Liver (tissue), 9 donors: Measurements from ENCODE around the gene NPY5R. TPM values are rescaled to one million over a fixed set of nuclear protein-coding genes. Genes with fewer than 3 reads are reported as not detected.

Experiments used
- DNase-seq: peaks from one replicate; pipeline ENCODE4 v3.0.0-alpha.2; 2017; ENCODE audit warnings: low spot score
- H3K27ac ChIP-seq, 2 donors: one replicate each; pipeline ENCODE4 v1.7.0; 2013; ENCODE audit warnings: inconsistent platforms in 2 of 2, low read length in 2 of 2, control low read depth in 1 of 2, low read depth in 1 of 2, mild to moderate bottlenecking in 1 of 2
- H3K27me3 ChIP-seq, 4 donors: one replicate each; pipeline versions ENCODE4 v1.6.1 to v1.7.0; 2013; ENCODE audit warnings: low read length in 3 of 4, inconsistent platforms in 1 of 4, mild to moderate bottlenecking in 1 of 4, moderate library complexity in 1 of 4; ENCODE audit not compliant: control insufficient read depth in 4 of 4, insufficient read depth in 4 of 4
- H3K36me3 ChIP-seq, 4 donors: one replicate each; pipeline versions ENCODE4 v1.6.1 to v1.7.0; 2013; ENCODE audit warnings: low read length in 3 of 4, mild to moderate bottlenecking in 3 of 4, low read depth in 1 of 4, moderate library complexity in 1 of 4; ENCODE audit not compliant: control insufficient read depth in 4 of 4, insufficient read depth in 3 of 4
- H3K4me1 ChIP-seq, 4 donors: one replicate each; pipeline versions ENCODE4 v1.6.1 to v1.7.0; 2013; ENCODE audit warnings: low read length in 3 of 4, mild to moderate bottlenecking in 3 of 4, moderate library complexity in 1 of 4; ENCODE audit not compliant: control insufficient read depth in 4 of 4, insufficient read depth in 4 of 4
- H3K4me3 ChIP-seq, 3 donors: one replicate each; pipeline versions ENCODE4 v1.6.1 to v1.7.0; 2013; ENCODE audit warnings: low read length in 3 of 3, control low read depth in 1 of 3, low read depth in 1 of 3, mild to moderate bottlenecking in 1 of 3
- H3K9ac ChIP-seq, 2 donors: one replicate each; pipeline ENCODE4 v1.7.0; 2013; ENCODE audit warnings: low read length in 2 of 2, mild to moderate bottlenecking in 2 of 2, moderate library complexity in 2 of 2, control low read depth in 1 of 2, low read depth in 1 of 2
- H3K9me3 ChIP-seq, 4 donors: one replicate each; pipeline versions ENCODE4 v1.6.1 to v1.7.0; 2013; ENCODE audit warnings: low read length in 3 of 4; ENCODE audit not compliant: control insufficient read depth in 4 of 4
- EGR1 ChIP-seq, 2 donors: IDR thresholded peaks; 2 replicates each; pipeline ENCODE4 v1.6.1; 2016 to 2018; ENCODE audit warnings: antibody characterized with exemption in 2 of 2, low read depth in 2 of 2
- FOXA1 ChIP-seq: IDR thresholded peaks from 2 replicates; pipeline ENCODE4 v1.6.1; 2016; ENCODE audit warnings: antibody characterized with exemption
- FOXA2 ChIP-seq: IDR thresholded peaks from 2 replicates; pipeline ENCODE4 v1.6.1; 2016; ENCODE audit warnings: antibody characterized with exemption
- GABPA ChIP-seq, 2 donors: IDR thresholded peaks in 1 of 2; conservative IDR thresholded peaks in 1 of 2; 2 replicates each; pipeline ENCODE4 v1.6.1; 2016; ENCODE audit warnings: antibody characterized with exemption in 2 of 2, mild to moderate bottlenecking in 1 of 2, moderate library complexity in 1 of 2
- HNF4A ChIP-seq, 2 donors: conservative IDR thresholded peaks; 2 replicates each; pipeline ENCODE4 v1.6.1; 2016; ENCODE audit warnings: antibody characterized with exemption in 2 of 2, mild to moderate bottlenecking in 2 of 2
- HNF4G ChIP-seq: IDR thresholded peaks from 2 replicates; pipeline ENCODE4 v1.6.1; 2016; ENCODE audit warnings: antibody characterized with exemption
- JUND ChIP-seq, 2 donors: IDR thresholded peaks; 2 replicates each; pipeline ENCODE4 v1.6.1; 2016; ENCODE audit warnings: antibody characterized with exemption in 2 of 2
- NR2F2 ChIP-seq: IDR thresholded peaks from 2 replicates; pipeline ENCODE4 v1.6.1; 2016; ENCODE audit warnings: antibody characterized with exemption
- RAD21 ChIP-seq, 2 donors: IDR thresholded peaks; 2 replicates each; pipeline ENCODE4 v1.6.1; 2016; ENCODE audit warnings: antibody characterized with exemption in 2 of 2, mild to moderate bottlenecking in 2 of 2
- RXRA ChIP-seq, 2 donors: IDR thresholded peaks; 2 replicates each; pipeline ENCODE4 v1.6.1; 2017 to 2018; ENCODE audit warnings: antibody characterized with exemption in 2 of 2, mild to moderate bottlenecking in 1 of 2
- SP1 ChIP-seq: IDR thresholded peaks from 2 replicates; pipeline ENCODE4 v1.6.1; 2018; ENCODE audit warnings: antibody characterized with exemption, mild to moderate bottlenecking
- TAF1 ChIP-seq: conservative IDR thresholded peaks from 2 replicates; pipeline ENCODE4 v1.6.1; 2016; ENCODE audit warnings: antibody characterized with exemption, mild to moderate bottlenecking
- YY1 ChIP-seq: IDR thresholded peaks from 2 replicates; pipeline ENCODE4 v1.6.1; 2016; ENCODE audit warnings: antibody characterized with exemption, mild to moderate bottlenecking
- WGBS: extraction: QIAGEN DNeasy Blood & Tissue Kit; methylation state at CpG from one replicate; pipeline ENCODE4 v1.1.7; 2013; 5-methylcytosine and 5-hydroxymethylcytosine counted together
- polyA plus RNA-seq, 2 donors: library from polyadenylated mRNA; stranded (reverse) in 1 of 2; unstranded in 1 of 2; fragments of 200-250 nt in 1 of 2; fragments of >200 nt in 1 of 2; fragmentation: Nextera tagmentation in 1 of 2; extraction: Ambion mirVana in 1 of 2; gene quantifications; one replicate each; pipeline versions ENCODE4 v1.2.1 to v1.2.3, GENCODE V29; 2013 to 2015
- total RNA-seq, 2 donors: library from RNA; depleted of rRNA; stranded (reverse); fragments of >200 nt; gene quantifications; one replicate each; pipeline ENCODE4 v1.2.3, GENCODE V29; 2014
- TF ChIP-seq, protein P1 (sequence below): fragments of 150-350 bp; IDR thresholded peaks from 2 replicates; pipeline ENCODE4 v1.5.1; 2017; ENCODE audit warnings: improper control_type of control experiment, low read depth, low read length; ENCODE audit not compliant: missing input control
- TF ChIP-seq, protein P2 (sequence below): IDR thresholded peaks from 2 replicates; pipeline ENCODE4 v1.6.1; 2016; ENCODE audit warnings: antibody characterized with exemption, mild to moderate bottlenecking
- TF ChIP-seq, protein P3 (sequence below): IDR thresholded peaks from 2 replicates; pipeline ENCODE4 v1.6.1; 2016; ENCODE audit warnings: antibody characterized with exemption
- TF ChIP-seq, protein P4 (sequence below): IDR thresholded peaks from 2 replicates; pipeline ENCODE4 v1.6.1; 2016; ENCODE audit warnings: antibody characterized with exemption
- TF ChIP-seq, protein P5 (sequence below): IDR thresholded peaks from 2 replicates; pipeline ENCODE4 v1.6.1; 2016; ENCODE audit warnings: antibody characterized with exemption
- donor health status: healthy.
- donor health status: healthy.
- donor health status: healthy.
- donor health status: healthy.
- donor health status: healthy.

Gene NPY5R
- total and polyA plus RNA-seq, 4 donors: 0.24 to 0.51 (median 0.39) TPM

DNA sequence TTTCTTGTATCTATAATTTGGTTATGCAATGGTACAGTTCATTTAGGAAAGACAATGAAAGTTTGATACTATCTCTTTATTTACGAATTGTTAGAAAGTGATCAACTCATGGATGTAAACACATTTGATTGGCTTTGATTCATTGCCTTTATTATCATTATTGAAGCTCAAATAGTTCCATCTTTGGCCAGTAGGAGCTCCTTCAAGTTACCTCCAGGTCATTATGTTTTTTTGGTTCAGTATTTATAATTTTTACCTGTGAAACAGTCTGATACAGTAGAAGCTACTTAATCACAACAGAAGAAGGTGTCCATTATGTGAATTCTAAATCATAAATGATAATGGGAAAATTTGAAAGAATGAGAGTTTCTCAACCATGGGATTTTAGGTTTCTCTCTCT lies 12.4 kb downstream of the NPY5R start:
- 77% methylated on average over 1 of the region's 1 CpG for WGBS
- Histone ChIP-seq H3K9ac (no peak overlapping the region), H3K27me3 (peaks cover 0 to 2% (median 0%) of the 10 kb centered on the region in 4 donors), H3K9me3 (no peaks in the 10 kb centered on the region), H3K4me1 (no peaks in the 10 kb centered on the region), H3K36me3 (no peaks in the 10 kb centered on the region), H3K4me3 (no peak overlapping the region), H3K27ac (no peak overlapping the region)
- DNase-seq: no peak
- TF ChIP-seq EGR1 (IDR thresholded peaks at IDR 0.05; ENCODE audit: low read depth in 2 of 2): no peak
- TF ChIP-seq, protein P1, sequence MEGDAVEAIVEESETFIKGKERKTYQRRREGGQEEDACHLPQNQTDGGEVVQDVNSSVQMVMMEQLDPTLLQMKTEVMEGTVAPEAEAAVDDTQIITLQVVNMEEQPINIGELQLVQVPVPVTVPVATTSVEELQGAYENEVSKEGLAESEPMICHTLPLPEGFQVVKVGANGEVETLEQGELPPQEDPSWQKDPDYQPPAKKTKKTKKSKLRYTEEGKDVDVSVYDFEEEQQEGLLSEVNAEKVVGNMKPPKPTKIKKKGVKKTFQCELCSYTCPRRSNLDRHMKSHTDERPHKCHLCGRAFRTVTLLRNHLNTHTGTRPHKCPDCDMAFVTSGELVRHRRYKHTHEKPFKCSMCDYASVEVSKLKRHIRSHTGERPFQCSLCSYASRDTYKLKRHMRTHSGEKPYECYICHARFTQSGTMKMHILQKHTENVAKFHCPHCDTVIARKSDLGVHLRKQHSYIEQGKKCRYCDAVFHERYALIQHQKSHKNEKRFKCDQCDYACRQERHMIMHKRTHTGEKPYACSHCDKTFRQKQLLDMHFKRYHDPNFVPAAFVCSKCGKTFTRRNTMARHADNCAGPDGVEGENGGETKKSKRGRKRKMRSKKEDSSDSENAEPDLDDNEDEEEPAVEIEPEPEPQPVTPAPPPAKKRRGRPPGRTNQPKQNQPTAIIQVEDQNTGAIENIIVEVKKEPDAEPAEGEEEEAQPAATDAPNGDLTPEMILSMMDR: no peak
- no peak for TF ChIP-seq GABPA (IDR thresholded peaks at IDR 0.05 in 1 of 2, conservative IDR thresholded peaks at IDR 0.05 in 1 of 2)
- no peak for TF ChIP-seq RXRA (IDR thresholded peaks at IDR 0.05)
- TF ChIP-seq HNF4G: no peak
- no peak for TF ChIP-seq FOXA2
- TF ChIP-seq, protein P2, sequence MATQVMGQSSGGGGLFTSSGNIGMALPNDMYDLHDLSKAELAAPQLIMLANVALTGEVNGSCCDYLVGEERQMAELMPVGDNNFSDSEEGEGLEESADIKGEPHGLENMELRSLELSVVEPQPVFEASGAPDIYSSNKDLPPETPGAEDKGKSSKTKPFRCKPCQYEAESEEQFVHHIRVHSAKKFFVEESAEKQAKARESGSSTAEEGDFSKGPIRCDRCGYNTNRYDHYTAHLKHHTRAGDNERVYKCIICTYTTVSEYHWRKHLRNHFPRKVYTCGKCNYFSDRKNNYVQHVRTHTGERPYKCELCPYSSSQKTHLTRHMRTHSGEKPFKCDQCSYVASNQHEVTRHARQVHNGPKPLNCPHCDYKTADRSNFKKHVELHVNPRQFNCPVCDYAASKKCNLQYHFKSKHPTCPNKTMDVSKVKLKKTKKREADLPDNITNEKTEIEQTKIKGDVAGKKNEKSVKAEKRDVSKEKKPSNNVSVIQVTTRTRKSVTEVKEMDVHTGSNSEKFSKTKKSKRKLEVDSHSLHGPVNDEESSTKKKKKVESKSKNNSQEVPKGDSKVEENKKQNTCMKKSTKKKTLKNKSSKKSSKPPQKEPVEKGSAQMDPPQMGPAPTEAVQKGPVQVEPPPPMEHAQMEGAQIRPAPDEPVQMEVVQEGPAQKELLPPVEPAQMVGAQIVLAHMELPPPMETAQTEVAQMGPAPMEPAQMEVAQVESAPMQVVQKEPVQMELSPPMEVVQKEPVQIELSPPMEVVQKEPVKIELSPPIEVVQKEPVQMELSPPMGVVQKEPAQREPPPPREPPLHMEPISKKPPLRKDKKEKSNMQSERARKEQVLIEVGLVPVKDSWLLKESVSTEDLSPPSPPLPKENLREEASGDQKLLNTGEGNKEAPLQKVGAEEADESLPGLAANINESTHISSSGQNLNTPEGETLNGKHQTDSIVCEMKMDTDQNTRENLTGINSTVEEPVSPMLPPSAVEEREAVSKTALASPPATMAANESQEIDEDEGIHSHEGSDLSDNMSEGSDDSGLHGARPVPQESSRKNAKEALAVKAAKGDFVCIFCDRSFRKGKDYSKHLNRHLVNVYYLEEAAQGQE: no peak
- no peak for TF ChIP-seq RAD21 (IDR thresholded peaks at IDR 0.05)
- no peak for TF ChIP-seq SP1
- TF ChIP-seq, protein P3, sequence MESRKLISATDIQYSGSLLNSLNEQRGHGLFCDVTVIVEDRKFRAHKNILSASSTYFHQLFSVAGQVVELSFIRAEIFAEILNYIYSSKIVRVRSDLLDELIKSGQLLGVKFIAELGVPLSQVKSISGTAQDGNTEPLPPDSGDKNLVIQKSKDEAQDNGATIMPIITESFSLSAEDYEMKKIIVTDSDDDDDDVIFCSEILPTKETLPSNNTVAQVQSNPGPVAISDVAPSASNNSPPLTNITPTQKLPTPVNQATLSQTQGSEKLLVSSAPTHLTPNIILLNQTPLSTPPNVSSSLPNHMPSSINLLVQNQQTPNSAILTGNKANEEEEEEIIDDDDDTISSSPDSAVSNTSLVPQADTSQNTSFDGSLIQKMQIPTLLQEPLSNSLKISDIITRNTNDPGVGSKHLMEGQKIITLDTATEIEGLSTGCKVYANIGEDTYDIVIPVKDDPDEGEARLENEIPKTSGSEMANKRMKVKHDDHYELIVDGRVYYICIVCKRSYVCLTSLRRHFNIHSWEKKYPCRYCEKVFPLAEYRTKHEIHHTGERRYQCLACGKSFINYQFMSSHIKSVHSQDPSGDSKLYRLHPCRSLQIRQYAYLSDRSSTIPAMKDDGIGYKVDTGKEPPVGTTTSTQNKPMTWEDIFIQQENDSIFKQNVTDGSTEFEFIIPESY: no peak
- TF ChIP-seq, protein P4, sequence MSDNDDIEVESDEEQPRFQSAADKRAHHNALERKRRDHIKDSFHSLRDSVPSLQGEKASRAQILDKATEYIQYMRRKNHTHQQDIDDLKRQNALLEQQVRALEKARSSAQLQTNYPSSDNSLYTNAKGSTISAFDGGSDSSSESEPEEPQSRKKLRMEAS: no peak
- TF ChIP-seq, protein P5, sequence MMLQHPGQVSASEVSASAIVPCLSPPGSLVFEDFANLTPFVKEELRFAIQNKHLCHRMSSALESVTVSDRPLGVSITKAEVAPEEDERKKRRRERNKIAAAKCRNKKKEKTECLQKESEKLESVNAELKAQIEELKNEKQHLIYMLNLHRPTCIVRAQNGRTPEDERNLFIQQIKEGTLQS: no peak
- no peak for TF ChIP-seq JUND (IDR thresholded peaks at IDR 0.05)
- no peak for TF ChIP-seq NR2F2
- no peak for TF ChIP-seq TAF1
- no peak for TF ChIP-seq FOXA1
- no peak for TF ChIP-seq YY1

DNA sequence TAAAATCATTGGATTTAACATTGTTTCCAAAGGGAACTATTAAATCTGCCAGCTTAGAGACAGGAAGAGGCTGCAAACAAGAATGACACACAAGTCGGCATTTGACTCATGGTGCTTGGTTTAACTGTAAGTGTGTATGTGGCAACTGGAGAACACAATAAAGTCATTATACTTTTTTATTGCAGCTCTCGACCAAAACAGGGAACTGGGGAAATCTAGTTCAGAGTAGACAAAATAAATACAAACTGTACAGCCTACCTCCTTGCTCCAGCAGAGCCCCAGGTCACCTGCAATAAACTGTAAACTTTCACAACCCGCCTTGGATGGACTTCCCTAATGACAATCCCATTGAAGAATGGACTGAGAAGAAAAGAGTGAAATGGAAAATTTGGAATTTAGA lies 24.0 kb downstream of the NPY5R start:
- Histone ChIP-seq H3K4me3 (no peak overlapping the region), H3K27ac (no peak overlapping the region), H3K4me1 (no peaks in the 10 kb centered on the region), H3K27me3 (peaks cover 0 to 2% (median 1%) of the 10 kb centered on the region in 4 donors), H3K9me3 (no peaks in the 10 kb centered on the region), H3K9ac (no peak overlapping the region), H3K36me3 (no peaks in the 10 kb centered on the region)
- no peak for DNase-seq
- 65% methylated on average over 3 of the region's 3 CpGs for WGBS
- TF ChIP-seq HNF4A (conservative IDR thresholded peaks at IDR 0.05) (no peak), JUND (IDR thresholded peaks at IDR 0.05) (no peak), FOXA2 (no peak), RAD21 (IDR thresholded peaks at IDR 0.05) (no peak), EGR1 (IDR thresholded peaks at IDR 0.05; ENCODE audit: low read depth in 2 of 2) (no peak), RXRA (IDR thresholded peaks at IDR 0.05) (no peak), TAF1 (no peak), YY1 (no peak), NR2F2 (no peak)
- TF ChIP-seq, protein P5: no peak
- TF ChIP-seq, protein P2: no peak
- TF ChIP-seq, protein P1: no peak
